Astrocyte of the spinal cord (primary cell): ENCODE measurements around the gene AIFM3.

Experiments used
- DNase-seq: peaks from one replicate; pipeline ENCODE4 v3.0.0; 2011; ENCODE audit warnings: low read depth, low spot score
- H3K4me3 ChIP-seq: 2 replicates; pipeline ENCODE4 v1.5.1; 2011; ENCODE audit warnings: low read depth, mild to moderate bottlenecking, low read length, moderate library complexity
- in situ Hi-C: cut with HindIII; loops from 2 replicates; pipeline ENCODE4 v1.10.0; 2017; ENCODE audit warnings: low sequenced_read_pairs
- TF ChIP-seq, protein P1 (sequence below): IDR thresholded peaks from 2 replicates; pipeline ENCODE4 v1.5.1; 2012; ENCODE audit warnings: low read depth, mild to moderate bottlenecking, low read length, inconsistent platforms

The AIFM3 gene

DNA sequence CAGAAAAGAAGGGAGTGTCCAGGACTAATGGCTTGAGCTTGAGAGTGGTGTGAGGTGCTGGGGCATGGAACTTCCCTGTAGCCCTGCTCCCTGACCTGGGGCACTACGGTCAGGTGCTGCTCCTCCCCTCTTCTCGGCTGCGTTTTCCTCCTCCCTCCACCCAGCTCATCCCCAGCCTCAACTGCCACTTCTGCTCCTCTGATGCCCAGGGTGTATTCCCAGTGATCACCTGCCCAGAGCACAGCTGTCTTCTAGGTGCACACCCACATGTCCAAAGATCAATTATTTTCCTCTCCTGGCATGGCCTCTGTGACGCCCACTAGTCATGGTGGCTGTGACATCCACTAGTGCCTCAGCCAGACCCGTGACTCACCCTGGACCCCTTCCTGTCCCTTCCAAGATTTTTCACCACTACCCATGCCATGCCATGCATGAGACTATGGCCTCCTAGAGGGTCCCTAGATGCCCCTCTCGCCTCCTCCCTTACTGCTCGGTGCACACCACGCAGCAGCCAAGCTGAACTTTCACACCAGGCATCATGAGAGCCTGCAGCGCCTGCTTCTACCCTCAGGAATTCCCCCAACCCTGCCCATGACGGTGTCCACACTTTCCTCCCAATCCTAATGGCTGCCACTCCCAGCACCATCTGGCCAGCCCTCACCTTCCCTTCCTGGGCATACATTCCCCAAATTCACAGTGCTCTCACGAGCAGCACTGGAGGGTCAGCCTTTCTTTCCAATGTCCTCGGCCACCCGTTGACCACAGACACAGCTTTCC is 49.8 kb downstream of the AIFM3 start:
- no peak overlapping the region for H3K4me3 ChIP-seq
- in situ Hi-C loops = no loop called here
- TF ChIP-seq, protein P1, sequence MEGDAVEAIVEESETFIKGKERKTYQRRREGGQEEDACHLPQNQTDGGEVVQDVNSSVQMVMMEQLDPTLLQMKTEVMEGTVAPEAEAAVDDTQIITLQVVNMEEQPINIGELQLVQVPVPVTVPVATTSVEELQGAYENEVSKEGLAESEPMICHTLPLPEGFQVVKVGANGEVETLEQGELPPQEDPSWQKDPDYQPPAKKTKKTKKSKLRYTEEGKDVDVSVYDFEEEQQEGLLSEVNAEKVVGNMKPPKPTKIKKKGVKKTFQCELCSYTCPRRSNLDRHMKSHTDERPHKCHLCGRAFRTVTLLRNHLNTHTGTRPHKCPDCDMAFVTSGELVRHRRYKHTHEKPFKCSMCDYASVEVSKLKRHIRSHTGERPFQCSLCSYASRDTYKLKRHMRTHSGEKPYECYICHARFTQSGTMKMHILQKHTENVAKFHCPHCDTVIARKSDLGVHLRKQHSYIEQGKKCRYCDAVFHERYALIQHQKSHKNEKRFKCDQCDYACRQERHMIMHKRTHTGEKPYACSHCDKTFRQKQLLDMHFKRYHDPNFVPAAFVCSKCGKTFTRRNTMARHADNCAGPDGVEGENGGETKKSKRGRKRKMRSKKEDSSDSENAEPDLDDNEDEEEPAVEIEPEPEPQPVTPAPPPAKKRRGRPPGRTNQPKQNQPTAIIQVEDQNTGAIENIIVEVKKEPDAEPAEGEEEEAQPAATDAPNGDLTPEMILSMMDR = no peak
- no peak for DNase-seq

DNA sequence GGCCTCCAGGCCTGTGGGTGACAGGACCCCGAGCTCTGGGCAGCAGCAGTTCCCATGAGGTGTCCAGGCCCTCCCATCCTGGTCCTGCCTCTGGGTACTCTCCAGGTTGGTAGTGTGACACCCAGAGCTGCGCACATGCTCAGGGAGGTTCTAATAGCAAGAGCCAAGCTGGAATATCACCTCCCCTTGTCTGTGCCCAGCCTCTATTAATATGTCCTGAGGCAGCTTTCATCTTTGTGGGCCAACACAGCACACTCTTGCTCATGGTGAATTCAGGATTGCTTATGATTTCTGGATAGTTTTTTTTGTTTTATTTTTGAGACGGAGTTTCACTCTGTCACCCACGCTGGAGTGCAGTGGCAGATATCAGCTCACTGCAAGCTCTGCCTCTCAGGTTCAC is 51.3 kb downstream of the AIFM3 start:
- in situ Hi-C loops = no loop called here
- H3K4me3 ChIP-seq = no peak overlapping the region
- TF ChIP-seq, protein P1 = no peak
- DNase-seq = no peak

DNA sequence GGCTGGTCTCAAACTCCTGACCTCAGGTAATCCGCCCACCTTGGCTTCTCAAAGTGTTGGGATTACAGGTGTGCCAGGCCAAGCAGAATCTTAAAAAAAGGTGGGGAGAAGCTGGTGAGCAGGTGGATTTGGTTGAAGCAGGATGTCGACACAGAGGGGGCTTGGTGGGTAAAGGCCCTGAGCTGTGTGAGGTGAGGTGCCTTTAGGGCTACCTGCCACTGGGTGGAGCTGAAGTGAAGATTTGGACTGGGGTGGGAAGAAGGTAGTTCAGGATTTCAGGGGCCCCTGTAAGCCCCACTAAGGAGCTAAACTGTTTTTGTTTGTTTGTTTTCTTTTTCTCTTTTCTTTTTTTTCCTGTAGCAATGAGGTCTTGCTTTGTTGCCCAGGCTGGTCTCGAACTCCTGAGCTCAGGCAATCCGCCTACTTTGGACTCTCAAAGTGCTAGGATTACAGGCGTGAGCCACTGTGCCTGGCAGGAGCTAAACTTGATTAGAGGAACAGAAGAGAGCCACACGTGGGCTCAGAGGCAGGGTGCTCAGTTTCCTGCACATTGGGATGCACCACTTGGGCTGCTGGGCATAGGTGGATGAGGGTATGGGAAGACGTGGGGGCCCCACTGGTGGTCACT is 53.9 kb downstream of the AIFM3 start:
- in situ Hi-C loops = no loop called here
- DNase-seq = no peak
- H3K4me3 ChIP-seq = no peak overlapping the region
- TF ChIP-seq, protein P1 = peak; percentile 47

DNA sequence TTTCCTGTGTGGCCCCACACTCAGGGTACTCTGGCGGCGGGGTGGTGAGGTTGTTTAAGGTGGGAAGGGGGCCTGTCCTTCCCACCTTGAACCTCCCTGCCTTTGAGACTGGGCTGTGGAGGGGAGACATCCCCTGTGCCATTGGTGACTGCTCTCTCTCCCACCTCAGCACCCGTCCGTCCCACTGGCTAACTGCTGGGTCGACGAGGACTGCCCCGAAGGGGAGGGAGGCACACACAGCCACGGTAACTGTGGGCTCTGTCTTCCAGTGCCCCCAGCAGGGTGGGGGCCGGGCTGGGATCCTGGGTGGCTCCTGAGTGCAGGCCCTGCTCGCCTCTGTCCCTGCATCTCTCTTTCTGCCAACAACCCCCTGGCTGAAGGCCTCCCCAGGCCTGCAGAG is 55.5 kb downstream of the AIFM3 start:
- DNase-seq = no peak
- TF ChIP-seq, protein P1 = no peak
- in situ Hi-C loops = no loop called here
- no peak overlapping the region for H3K4me3 ChIP-seq

DNA sequence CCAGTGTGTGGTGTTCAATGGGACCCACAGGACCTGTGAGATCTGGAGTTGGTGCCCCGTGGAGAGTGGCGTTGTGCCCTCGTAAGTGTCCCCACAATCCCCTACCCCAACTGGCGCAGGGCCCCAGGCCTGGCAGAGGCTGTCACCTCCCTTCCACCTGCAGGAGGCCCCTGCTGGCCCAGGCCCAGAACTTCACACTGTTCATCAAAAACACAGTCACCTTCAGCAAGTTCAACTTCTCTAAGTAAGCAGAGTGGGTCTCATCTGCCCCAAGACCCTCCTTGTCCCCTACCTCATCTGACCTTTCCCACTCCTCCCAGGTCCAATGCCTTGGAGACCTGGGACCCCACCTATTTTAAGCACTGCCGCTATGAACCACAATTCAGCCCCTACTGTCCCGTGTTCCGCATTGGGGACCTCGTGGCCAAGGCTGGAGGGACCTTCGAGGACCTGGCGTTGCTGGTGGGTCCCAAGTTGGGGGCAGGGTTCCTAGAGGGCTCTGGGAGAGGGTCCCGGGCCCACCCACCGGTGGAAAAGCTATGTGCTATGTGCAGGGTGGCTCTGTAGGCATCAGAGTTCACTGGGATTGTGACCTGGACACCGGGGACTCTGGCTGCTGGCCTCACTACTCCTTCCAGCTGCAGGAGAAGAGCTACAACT is 56.0 kb downstream of the AIFM3 start:
- DNase-seq = no peak
- TF ChIP-seq, protein P1 = no peak
- in situ Hi-C loops = no loop called here
- H3K4me3 ChIP-seq = no peak overlapping the region

DNA sequence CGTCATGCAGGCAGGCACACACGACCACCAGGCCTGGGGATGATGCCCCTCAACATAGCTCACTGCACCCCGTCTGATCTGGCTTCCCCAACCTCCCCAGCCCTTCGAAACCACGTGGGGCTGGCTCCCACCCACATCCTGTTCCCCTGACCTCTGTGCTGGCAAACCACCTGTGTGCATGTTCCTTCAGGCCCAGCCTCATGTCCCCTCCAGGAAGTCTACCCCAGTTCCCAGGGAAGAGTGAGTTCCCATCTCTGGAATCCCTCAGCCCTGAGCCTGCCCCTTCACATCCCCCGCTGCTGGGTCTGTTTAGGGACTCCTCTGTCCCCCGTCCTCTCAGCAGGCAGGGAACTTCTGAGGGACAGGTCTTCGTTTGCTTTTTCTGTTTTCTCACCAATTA is 58.2 kb downstream of the AIFM3 start:
- H3K4me3 ChIP-seq = no peak overlapping the region
- TF ChIP-seq, protein P1 = no peak
- in situ Hi-C loops = no loop called here
- no peak for DNase-seq
